Stimulated activated naive CD8-positive, alpha-beta T cell treated with anti-CD3 and anti-CD28 coated beads, Interleukin-15, amount 100 ng/mL, for 72 hours (primary cell): ENCODE data around the gene PSMA1.

Experiments used
- ATAC-seq: fragments of 150-1000 bp; cut with Tn5 transposase; 2 replicates; pipeline ENCODE4 v1.10.0; 2021; ENCODE audit warnings: mild to moderate bottlenecking, moderate library complexity
- DNase-seq, 2 donors: peaks; one replicate each; pipeline ENCODE4 v3.0.0; 2021 to 2022
- H3K27ac Mint-ChIP-seq, 2 donors: one replicate each; pipeline ENCODE4 v1.8.0; 2022; ENCODE audit warnings: mild to moderate bottlenecking in 2 of 2, mixed read lengths in 2 of 2, moderate library complexity in 2 of 2
- H3K27me3 Mint-ChIP-seq: one replicate; pipeline ENCODE4 v1.8.0; 2022; ENCODE audit warnings: mixed read lengths
- H3K4me1 Mint-ChIP-seq: one replicate; pipeline ENCODE4 v1.8.0; 2022; ENCODE audit warnings: mild to moderate bottlenecking, mixed read lengths
- H3K4me3 Mint-ChIP-seq, 2 donors: one replicate each; pipeline ENCODE4 v1.8.0; 2022; ENCODE audit warnings: mild to moderate bottlenecking in 2 of 2, mixed read lengths in 2 of 2, moderate library complexity in 1 of 2
- H3K9me3 Mint-ChIP-seq, 2 donors: one replicate each; pipeline ENCODE4 v1.8.0; 2022; ENCODE audit warnings: mixed read lengths in 2 of 2

The PSMA1 gene

GRCh38 chr11:14502039-14502438, 18.1 kb downstream of the PSMA1 start:
- DNase-seq (no peak), ATAC-seq (no peak)
- Mint-ChIP-seq H3K4me1 (peaks cover 27% of the 10 kb centered on the region), H3K4me3 (no peak overlapping the region), H3K27ac (no peak overlapping the region), H3K9me3 (no peaks in the 10 kb centered on the region), H3K27me3 (no peaks in the 10 kb centered on the region)

GRCh38 chr11:14500181-14500651, 20.0 kb downstream of the PSMA1 start:
- ATAC-seq, result peak; percentile 32
- no peaks in the 10 kb centered on the region for H3K27me3 Mint-ChIP-seq
- H3K4me1 Mint-ChIP-seq, result peaks cover 29% of the 10 kb centered on the region
- peak overlapping the region; percentile 93 to 99 for H3K4me3 Mint-ChIP-seq
- peak overlapping the region; percentile 97 to 98 for H3K27ac Mint-ChIP-seq
- H3K9me3 Mint-ChIP-seq, result no peaks in the 10 kb centered on the region
- DNase-seq, result peak in 1 of 2 donors; percentile 41

- ATAC-seq (peak; percentile 99), DNase-seq (peak; percentile 89 to 94)
- Mint-ChIP-seq H3K27ac (peak within 1 kb of the TSS; percentile 97 to 98), H3K4me3 (peak within 1 kb of the TSS; percentile 93 to 99), H3K4me1 (peaks cover 34% of the 10 kb centered on the region), H3K9me3 (no peaks in the 10 kb centered on the region), H3K27me3 (no peaks in the 10 kb centered on the region)
Measured at GRCh38 chr11:14499560-14500180, 20.5 kb downstream of the PSMA1 start, which contains the start of gene COPB1. Gene COPB1 (minus strand): TSS chr11:14499811. CDS start chr11:14498928, 883 bp downstream.

GRCh38 chr11:14499178-14499559, 21.0 kb downstream of the PSMA1 start:
- Mint-ChIP-seq H3K4me1 (peaks cover 34% of the 10 kb centered on the region), H3K27me3 (no peaks in the 10 kb centered on the region), H3K27ac (peak overlapping the region; percentile 91 to 98), H3K4me3 (peak overlapping the region; percentile 93 to 99), H3K9me3 (no peaks in the 10 kb centered on the region)
- ATAC-seq (peak; percentile 58), DNase-seq (peak in 1 of 2 donors; percentile 43)

- no peak for DNase-seq
- H3K27ac Mint-ChIP-seq, result peak overlapping the region; percentile 73 to 95
Measured at GRCh38 chr11:14480716-14481115, 39.5 kb downstream of the PSMA1 start.

GRCh38 chr11:14471127-14471526, 49.1 kb downstream of the PSMA1 start:
- ATAC-seq (no peak), DNase-seq (no peak)
- H3K9me3 Mint-ChIP-seq, result no peaks in the 10 kb centered on the region
- H3K4me3 Mint-ChIP-seq, result no peak overlapping the region
- H3K27me3 Mint-ChIP-seq, result no peaks in the 10 kb centered on the region
- peaks cover 30% of the 10 kb centered on the region for H3K4me1 Mint-ChIP-seq
- no peak overlapping the region for H3K27ac Mint-ChIP-seq

More at GRCh38 chr11:14480716-14481115, 39.5 kb downstream of the PSMA1 start:
- Mint-ChIP-seq H3K4me3 (peak overlapping the region; percentile 24 to 53), H3K27me3 (no peaks in the 10 kb centered on the region), H3K9me3 (no peaks in the 10 kb centered on the region), H3K4me1 (peaks cover 14% of the 10 kb centered on the region)
- ATAC-seq, result peak; percentile 48

GRCh38 chr11:14463623-14464022, 56.6 kb downstream of the PSMA1 start:
- ATAC-seq (no peak), DNase-seq (no peak)
- Mint-ChIP-seq H3K9me3 (no peaks in the 10 kb centered on the region), H3K4me1 (peaks cover 1% of the 10 kb centered on the region), H3K27me3 (no peaks in the 10 kb centered on the region), H3K27ac (no peak overlapping the region), H3K4me3 (no peak overlapping the region)

GRCh38 chr11:14460147-14460546, 60.0 kb downstream of the PSMA1 start:
- Mint-ChIP-seq H3K4me3 (no peak overlapping the region), H3K4me1 (no peaks in the 10 kb centered on the region), H3K9me3 (no peaks in the 10 kb centered on the region), H3K27me3 (no peaks in the 10 kb centered on the region), H3K27ac (no peak overlapping the region)
- DNase-seq, result no peak
- no peak for ATAC-seq

GRCh38 chr11:14458377-14458776, 61.8 kb downstream of the PSMA1 start:
- ATAC-seq (no peak), DNase-seq (no peak)
- H3K27me3 Mint-ChIP-seq, result no peaks in the 10 kb centered on the region
- H3K9me3 Mint-ChIP-seq, result no peaks in the 10 kb centered on the region
- H3K27ac Mint-ChIP-seq, result no peak overlapping the region
- H3K4me3 Mint-ChIP-seq, result no peak overlapping the region
- no peaks in the 10 kb centered on the region for H3K4me1 Mint-ChIP-seq

- no peaks in the 10 kb centered on the region for H3K27me3 Mint-ChIP-seq
- H3K9me3 Mint-ChIP-seq, result no peaks in the 10 kb centered on the region
- H3K4me1 Mint-ChIP-seq, result no peaks in the 10 kb centered on the region
- H3K27ac Mint-ChIP-seq, result no peak overlapping the region
- no peak for ATAC-seq
- no peak overlapping the region for H3K4me3 Mint-ChIP-seq
- no peak for DNase-seq
Measured at GRCh38 chr11:14455648-14456430, 64.3 kb downstream of the PSMA1 start.
